Measurements from ENCODE around the gene SLC16A6.
"Not testable (repeated sequence)": the region's sequence is repeated elsewhere in the genome, so short reads cannot be mapped to it uniquely, and the experiment has no call there.

The SLC16A6 gene

GRCh38 chr17:68247445-68248198 lies 43.3 kb downstream of the SLC16A6 start, which contains the start of gene AMZ2:
TSS of gene AMZ2 (plus strand) at chr17:68248043. CDS start at chr17:68250188, 2,145 bp downstream.
- no peak for TF ChIP-seq CTCF (IDR thresholded peaks at IDR 0.05; ENCODE audit: control insufficient read depth, extremely low read depth, insufficient read depth)
- peak; percentile 50 for DNase-seq (ENCODE audit: low read depth)
- H3K4me3 ChIP-seq (ENCODE audit: low read depth, low read length), result peak within 1 kb of the TSS; percentile 91

- DNase-seq (ENCODE audit: low read depth), result no peak
- H3K4me3 ChIP-seq (ENCODE audit: low read depth, low read length), result peak overlapping the region; percentile 91
- TF ChIP-seq CTCF (IDR thresholded peaks at IDR 0.05; ENCODE audit: control insufficient read depth, extremely low read depth, insufficient read depth), result no peak
These were observed 44.5 kb downstream of the SLC16A6 start for GRCh38 chr17:68246271-68247028.

- no peak for TF ChIP-seq CTCF (IDR thresholded peaks at IDR 0.05; ENCODE audit: control insufficient read depth, extremely low read depth, insufficient read depth)
- no peak for DNase-seq (ENCODE audit: low read depth)
- H3K4me3 ChIP-seq (ENCODE audit: low read depth, low read length), result no peak overlapping the region
These were observed 51.1 kb downstream of the SLC16A6 start for GRCh38 chr17:68239632-68240366.

GRCh38 chr17:68238871-68239253 lies 52.1 kb downstream of the SLC16A6 start:
- no peak for DNase-seq (ENCODE audit: low read depth)
- H3K4me3 ChIP-seq (ENCODE audit: low read depth, low read length), result no peak overlapping the region
- no peak for TF ChIP-seq CTCF (IDR thresholded peaks at IDR 0.05; ENCODE audit: control insufficient read depth, extremely low read depth, insufficient read depth)

GRCh38 chr17:68238164-68238870 lies 52.6 kb downstream of the SLC16A6 start:
- TF ChIP-seq CTCF (IDR thresholded peaks at IDR 0.05; ENCODE audit: control insufficient read depth, extremely low read depth, insufficient read depth), result no peak
- DNase-seq (ENCODE audit: low read depth), result no peak
- H3K4me3 ChIP-seq (ENCODE audit: low read depth, low read length), result no peak overlapping the region

GRCh38 chr17:68237369-68238163 lies 53.4 kb downstream of the SLC16A6 start:
- DNase-seq (ENCODE audit: low read depth); H3K4me3 ChIP-seq (ENCODE audit: low read depth, low read length): not testable (repeated sequence)

- not testable (repeated sequence) for H3K4me3 ChIP-seq (ENCODE audit: low read depth, low read length); DNase-seq (ENCODE audit: low read depth)
These were observed 55.6 kb downstream of the SLC16A6 start for GRCh38 chr17:68235336-68235791.

- H3K4me3 ChIP-seq (ENCODE audit: low read depth, low read length); DNase-seq (ENCODE audit: low read depth): not testable (repeated sequence)
These were observed 56.1 kb downstream of the SLC16A6 start for GRCh38 chr17:68234726-68235335.

GRCh38 chr17:68232741-68233140 lies 58.2 kb downstream of the SLC16A6 start:
- DNase-seq (ENCODE audit: low read depth); H3K4me3 ChIP-seq (ENCODE audit: low read depth, low read length): not testable (repeated sequence)
